HL-60 (cell line): ENCODE measurements around the gene CDYL.

Source experiments
- DNase-seq, 2 experiments: peaks; one replicate each; pipeline ENCODE4 v3.0.0-alpha.2; 2010 to 2020; ENCODE audit warnings: low read depth in 1 of 2, low spot score in 1 of 2
- H3K27ac ChIP-seq: fragments of 250-450 bp; sonication (Bioruptor Pico); replicated peaks from 2 replicates; pipeline ENCODE4 v1.5.1; 2020; ENCODE audit warnings: mild to moderate bottlenecking, moderate library complexity
- H3K27me3 ChIP-seq: fragments of 250-450 bp; sonication (Bioruptor Pico); 2 replicates; pipeline ENCODE4 v1.5.1; 2021; ENCODE audit warnings: mild to moderate bottlenecking, moderate library complexity; ENCODE audit not compliant: insufficient read depth, poor library complexity, severe bottlenecking
- H3K4me3 ChIP-seq: replicated peaks from 2 replicates; pipeline ENCODE4 v1.5.1; 2011; ENCODE audit warnings: mild to moderate bottlenecking, control low read depth, low read length; ENCODE audit not compliant: insufficient read depth
- CTCF ChIP-seq: IDR thresholded peaks from one replicate; pipeline ENCODE4 v1.5.1; 2011; ENCODE audit warnings: low read length, control low read depth, inconsistent platforms; ENCODE audit not compliant: insufficient read depth
- GABPA ChIP-seq: IDR thresholded peaks from 2 replicates; pipeline ENCODE4 v1.6.1; 2012; ENCODE audit warnings: low read depth
- POLR2AphosphoS5 ChIP-seq: IDR thresholded peaks from 2 replicates; pipeline ENCODE4 v1.6.1; 2012; ENCODE audit warnings: low read depth
- REST ChIP-seq: IDR thresholded peaks from 2 replicates; pipeline ENCODE4 v1.6.1; 2012; ENCODE audit warnings: low read depth; ENCODE audit not compliant: insufficient replicate concordance
- SPI1 ChIP-seq: IDR thresholded peaks from 2 replicates; pipeline ENCODE4 v1.6.1; 2012; ENCODE audit warnings: low read depth, mild to moderate bottlenecking, borderline replicate concordance

Gene CDYL

GRCh38 chr6:4846387-4846786, 70.2 kb downstream of the CDYL start:
- DNase-seq, result no peak
- no peak overlapping the region for H3K27ac ChIP-seq
- no peak overlapping the region for H3K4me3 ChIP-seq
- no peaks in the 10 kb centered on the region for H3K27me3 ChIP-seq
- TF ChIP-seq GABPA (no peak), SPI1 (no peak), POLR2AphosphoS5 (no peak), CTCF (no peak), REST (no peak)

- no peak for DNase-seq
- no peaks in the 10 kb centered on the region for H3K27me3 ChIP-seq
- no peak overlapping the region for H3K27ac ChIP-seq
- TF ChIP-seq SPI1 (no peak), REST (no peak), GABPA (no peak), POLR2AphosphoS5 (no peak), CTCF (no peak)
- H3K4me3 ChIP-seq, result no peak overlapping the region
Measured at GRCh38 chr6:4848382-4849068, 72.3 kb downstream of the CDYL start.

GRCh38 chr6:4849226-4850022, 73.2 kb downstream of the CDYL start:
- no peak overlapping the region for H3K27ac ChIP-seq
- TF ChIP-seq SPI1 (no peak), POLR2AphosphoS5 (no peak), REST (no peak), CTCF (no peak), GABPA (no peak)

More at GRCh38 chr6:4849226-4850022, 73.2 kb downstream of the CDYL start:
- H3K4me3 ChIP-seq, result no peak overlapping the region
- H3K27me3 ChIP-seq, result no peaks in the 10 kb centered on the region
- DNase-seq, result no peak
